Kidney glomerular epithelial cell (primary cell): Measurements from ENCODE around the gene RDX.

ENCODE experiments used
- DNase-seq: peaks from one replicate; lab custom pipeline; 2025; lab: John Stamatoyannopoulos, UW

RDX gene

DNA sequence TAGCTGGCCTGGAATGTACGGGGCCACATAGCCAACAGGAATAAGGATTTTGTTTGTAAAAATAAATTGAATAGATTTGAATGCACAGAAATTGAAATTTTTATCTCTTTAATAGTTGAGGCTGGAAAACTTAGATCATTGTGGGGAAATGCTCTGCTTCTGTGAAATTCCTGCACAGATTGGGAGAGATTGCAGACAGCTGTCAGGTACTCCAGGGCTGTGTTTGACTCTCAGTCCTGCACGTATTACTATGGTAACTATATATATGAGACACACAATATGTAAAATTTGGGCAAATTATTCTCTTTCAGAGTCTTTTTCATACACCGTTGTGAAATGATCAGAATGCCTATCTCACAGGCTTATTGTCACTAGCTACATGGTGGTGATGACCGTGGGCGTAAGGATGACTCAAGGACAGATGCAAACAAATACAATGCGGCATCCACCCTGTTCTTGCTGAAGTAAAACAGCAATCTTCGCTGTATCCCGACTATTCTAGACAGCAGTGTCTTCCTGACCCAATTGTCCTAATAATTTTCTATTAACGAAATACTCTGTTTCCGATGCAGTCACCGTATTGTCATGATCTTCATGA lies 123.8 kb downstream of the RDX start:
- no peak for DNase-seq

DNA sequence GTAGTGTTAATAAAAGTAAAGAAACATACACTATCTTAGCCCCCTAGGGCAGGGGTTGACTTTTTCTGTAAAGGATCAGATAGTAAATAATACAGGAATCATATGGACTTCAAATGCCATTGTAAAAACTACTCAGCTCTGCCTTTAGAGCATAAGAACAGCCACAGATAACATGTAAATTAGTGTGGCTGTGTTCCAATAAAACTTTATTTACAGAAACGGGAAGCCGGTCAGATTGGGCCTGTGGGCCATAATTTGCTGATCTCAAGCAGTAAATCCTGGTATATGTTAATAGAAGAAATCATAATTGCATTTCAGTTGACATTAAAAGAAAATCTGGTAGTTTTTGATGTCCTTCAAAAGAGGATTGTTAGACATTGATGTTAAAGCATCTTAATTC lies 126.7 kb downstream of the RDX start:
- DNase-seq = no peak

DNA sequence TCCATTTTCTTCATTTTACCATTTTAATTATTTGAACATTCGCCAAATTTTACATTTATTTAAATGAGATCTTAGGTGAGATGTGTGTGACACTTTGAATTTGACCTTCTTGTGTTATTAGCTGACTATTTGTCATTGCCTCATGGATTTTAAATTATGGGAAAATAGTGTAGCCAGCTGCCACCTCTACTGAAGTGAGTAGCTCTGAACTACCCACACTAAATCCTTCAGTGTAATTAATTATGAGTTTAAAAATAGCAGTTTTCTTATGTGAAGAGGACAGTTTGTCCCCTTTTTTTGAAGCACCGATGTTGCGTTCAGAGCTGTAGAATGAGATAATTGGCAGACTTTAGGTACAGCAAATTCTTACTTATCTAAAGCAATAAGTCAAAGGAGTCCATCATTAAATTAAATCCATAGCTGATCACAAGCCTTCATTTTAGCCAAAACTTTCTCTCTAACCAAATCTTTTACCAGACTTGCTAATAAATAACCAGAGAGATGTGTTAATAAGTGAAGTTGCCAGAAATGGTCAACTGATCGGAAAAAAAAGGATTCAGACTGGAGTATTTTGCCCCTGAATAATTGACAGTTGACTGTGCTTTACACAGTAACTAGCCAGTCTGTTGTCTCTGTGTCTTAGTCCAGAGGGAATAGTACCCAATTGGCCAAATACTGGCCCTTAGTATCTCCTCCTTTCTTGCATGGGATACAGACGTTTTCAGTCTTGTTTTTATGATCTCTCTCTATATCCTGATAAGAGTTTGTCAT lies 128.2 kb downstream of the RDX start:
- no peak for DNase-seq

DNA sequence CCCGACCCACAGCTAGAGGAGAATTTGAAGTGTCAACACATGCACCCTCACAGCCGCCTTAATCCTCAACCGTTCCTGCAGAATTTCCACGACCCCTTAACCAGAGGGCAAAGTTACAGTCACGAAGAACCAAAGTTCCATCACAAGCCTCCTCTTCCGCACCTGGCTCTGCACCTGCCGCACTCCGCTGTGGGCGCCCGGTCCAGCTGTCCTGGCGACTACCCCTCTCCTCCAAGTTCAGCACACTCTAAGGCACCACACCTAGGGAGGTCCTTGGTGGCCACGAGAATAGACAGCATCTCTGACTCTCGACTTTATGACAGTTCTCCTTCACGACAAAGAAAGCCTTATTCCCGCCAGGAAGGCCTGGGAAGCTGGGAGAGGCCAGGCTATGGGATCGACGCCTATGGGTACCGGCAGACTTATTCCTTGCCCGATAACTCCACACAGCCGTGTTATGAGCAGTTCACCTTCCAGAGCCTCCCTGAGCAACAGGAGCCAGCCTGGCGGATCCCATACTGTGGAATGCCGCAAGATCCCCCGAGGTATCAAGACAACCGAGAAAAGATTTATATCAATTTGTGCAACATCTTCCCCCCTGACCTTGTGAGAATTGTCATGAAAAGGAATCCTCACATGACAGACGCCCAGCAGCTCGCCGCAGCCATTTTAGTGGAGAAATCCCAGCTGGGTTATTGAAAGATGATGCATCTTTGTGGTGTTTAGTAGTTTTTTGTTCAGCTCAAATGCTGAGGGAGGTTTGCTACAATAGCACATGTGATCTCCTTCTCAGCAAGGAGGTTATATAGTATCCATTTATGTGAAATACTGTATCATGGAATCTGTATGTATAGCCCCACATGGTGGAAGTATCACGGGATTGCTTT lies 131.1 kb downstream of the RDX start:
- DNase-seq = no peak

GRCh38 chr11:110162216-110162615 lies 134.2 kb downstream of the RDX start:
- no peak for DNase-seq

- DNase-seq = no peak
Measured at GRCh38 chr11:110161061-110161460, 135.4 kb downstream of the RDX start.

DNA sequence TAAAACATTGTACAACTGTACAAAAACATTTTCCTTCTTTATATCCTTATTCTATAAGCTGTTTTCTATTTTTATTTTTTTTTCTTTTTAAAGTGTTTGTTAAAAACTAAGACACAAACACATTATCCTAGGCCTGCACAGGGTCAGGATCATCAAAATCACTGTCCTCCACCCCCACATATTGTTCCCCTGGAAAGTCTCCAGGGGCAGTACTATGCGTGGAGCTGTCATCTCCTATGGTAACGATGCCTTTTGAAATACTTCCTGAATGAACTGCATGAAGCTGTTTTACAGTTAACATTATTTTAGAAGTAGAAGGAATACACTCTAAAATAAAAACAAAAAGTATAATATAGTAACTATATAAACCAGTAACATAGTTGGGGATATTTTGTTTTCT lies 136.0 kb downstream of the RDX start:
- DNase-seq = no peak

DNA sequence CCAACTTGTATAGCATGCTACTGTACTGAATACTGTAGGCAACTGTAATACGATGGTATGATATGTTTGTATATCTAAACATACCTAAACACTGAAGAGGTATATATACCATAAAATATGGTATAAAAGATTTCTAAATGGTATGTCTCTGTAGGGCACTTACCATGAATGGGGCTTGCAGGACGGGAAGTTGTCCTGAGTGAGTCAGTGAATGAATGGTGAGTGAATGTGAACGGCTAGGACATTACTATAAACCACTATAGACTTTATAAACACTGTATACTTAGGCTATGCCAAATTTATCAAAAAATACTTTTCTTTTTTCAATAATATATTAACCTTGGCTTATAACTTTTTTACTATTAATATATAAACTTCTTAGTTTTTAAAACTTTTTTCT lies 136.4 kb downstream of the RDX start:
- no peak for DNase-seq

DNA sequence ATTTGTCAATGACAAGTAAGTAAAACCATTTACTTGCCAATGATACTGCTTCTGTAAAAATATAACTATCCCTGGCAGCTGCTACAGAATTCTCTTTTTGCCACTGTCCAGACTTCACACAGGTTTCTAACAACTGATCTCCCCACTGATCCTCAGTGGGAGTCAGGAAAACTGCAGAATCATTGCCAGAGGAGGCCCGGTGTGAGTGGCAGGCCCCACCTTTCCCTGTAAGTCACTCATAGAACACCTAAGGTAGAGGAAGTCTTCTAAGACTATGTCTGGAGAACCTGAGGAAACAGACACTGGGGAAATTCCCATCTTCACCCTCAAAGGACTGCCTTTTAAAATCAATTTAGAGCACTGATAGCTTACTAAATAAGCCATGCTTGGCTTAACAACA lies 136.9 kb downstream of the RDX start:
- DNase-seq = no peak

- no peak for DNase-seq
Measured at GRCh38 chr11:110158317-110159200, 137.9 kb downstream of the RDX start.

DNA sequence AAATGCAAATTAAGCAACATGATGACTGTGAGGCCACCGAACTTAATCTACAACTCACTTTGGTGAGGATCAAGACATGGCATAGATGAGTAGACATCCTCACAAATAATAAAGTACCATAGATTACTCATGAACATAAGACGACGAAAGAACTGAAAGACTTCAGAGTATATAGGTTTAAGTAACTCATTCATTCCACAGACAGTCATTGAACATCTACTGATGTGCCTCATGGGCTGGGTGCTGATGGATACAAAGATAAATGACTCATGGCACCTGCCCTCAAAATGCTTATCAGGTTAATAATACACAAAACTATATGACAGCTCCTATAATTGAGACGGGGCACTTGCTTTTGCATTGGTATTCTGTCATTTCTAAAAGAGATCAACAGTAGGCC lies 139.9 kb downstream of the RDX start:
- DNase-seq = no peak

- no peak for DNase-seq
Measured at GRCh38 chr11:110153474-110153873, 142.9 kb downstream of the RDX start.

DNA sequence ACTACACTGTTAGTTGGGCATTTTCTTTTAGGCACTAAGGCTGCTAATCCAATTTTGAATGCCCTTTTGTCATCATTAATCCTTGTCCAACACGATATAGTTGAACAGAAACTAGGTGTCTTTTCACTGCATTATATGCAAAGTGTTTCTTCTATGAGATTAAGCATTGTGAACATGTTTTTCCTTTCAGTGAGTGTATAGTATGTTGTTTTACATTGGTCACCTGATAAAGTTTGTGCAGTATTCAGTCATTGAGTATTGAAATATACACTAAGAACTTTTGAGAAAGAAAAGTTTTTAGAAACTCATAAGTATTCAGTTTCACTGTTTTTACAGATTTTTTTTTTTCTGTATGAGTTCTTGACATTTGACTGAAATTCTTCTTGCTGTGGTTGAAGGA lies 144.2 kb downstream of the RDX start:
- DNase-seq = no peak

GRCh38 chr11:110148775-110149744 lies 147.4 kb downstream of the RDX start:
- peak; percentile 23 for DNase-seq

GRCh38 chr11:110147962-110148709 lies 148.3 kb downstream of the RDX start:
- DNase-seq = peak; percentile 26

DNA sequence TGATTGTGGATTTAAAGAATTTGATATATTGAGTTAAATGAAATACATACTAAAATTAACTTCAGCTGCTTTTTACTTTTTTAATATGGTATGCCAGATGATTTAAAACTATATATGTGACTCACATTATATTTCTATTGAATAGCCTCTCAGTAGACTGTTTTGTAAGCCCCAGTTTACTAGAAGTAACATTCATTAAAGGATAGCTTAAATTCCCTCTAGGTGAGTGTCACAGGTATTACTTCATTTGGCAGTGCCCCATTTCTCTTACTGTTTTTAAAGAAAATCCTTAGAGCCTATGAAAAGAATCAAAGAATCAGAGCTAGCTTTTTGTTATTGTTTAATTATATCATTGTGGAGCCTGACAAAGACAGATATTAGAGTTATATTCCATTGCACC lies 154.6 kb downstream of the RDX start:
- no peak for DNase-seq

- no peak for DNase-seq
Measured at GRCh38 chr11:110134110-110134509, 162.3 kb downstream of the RDX start.

DNA sequence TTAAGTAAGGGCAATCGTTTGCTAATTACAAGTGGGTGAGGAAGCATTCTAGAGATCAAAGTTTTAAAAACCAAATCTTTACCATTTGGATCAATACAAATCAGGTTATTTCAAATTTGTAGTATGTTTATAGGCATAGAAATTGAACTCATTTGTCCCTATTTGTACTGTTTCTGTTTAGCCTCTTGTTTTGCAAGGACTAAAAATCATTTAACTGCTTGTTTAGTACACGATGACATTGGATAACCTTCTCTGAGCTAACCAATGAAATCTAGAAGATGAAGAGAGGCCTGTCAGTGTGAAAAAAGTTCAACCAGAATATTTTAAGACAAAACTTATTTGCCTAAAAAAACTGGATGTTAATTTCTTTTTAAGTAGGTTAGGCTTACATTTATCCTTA lies 163.3 kb downstream of the RDX start:
- no peak for DNase-seq

GRCh38 chr11:110131386-110132123 lies 164.9 kb downstream of the RDX start:
- no peak for DNase-seq
